Gastroesophageal sphincter (tissue), 4 donors: ENCODE measurements around the gene CCL15. TPM values are rescaled to one million over a fixed set of nuclear protein-coding genes. Genes with fewer than 3 reads are reported as not detected.

Experiments used
- ATAC-seq: fragments of 150-250 bp; one replicate; pipeline ENCODE4 v1.9.1; 2016; ENCODE audit warnings: mild to moderate bottlenecking, moderate library complexity
- H3K27ac ChIP-seq, 4 donors: fragments of 200-600 bp; sonication (generic) in 3 of 4; 1 replicate in 3 of 4; 2 replicates in 1 of 4; pipeline ENCODE4 v1.5.1; 2016 to 2019
- H3K27me3 ChIP-seq: fragments of 200-600 bp; sonication (generic); one replicate; pipeline ENCODE4 v1.5.1; 2019
- H3K36me3 ChIP-seq, 2 donors: fragments of 200-600 bp; sonication (generic); one replicate each; pipeline ENCODE4 v1.5.1; 2019; ENCODE audit warnings: control low read depth in 1 of 2
- H3K4me1 ChIP-seq, 3 donors: fragments of 200-600 bp; sonication (generic); 1 replicate in 2 of 3; 2 replicates in 1 of 3; pipeline ENCODE4 v1.5.1; 2016 to 2019; ENCODE audit warnings: control low read depth in 2 of 3
- H3K4me3 ChIP-seq, 2 donors: fragments of 200-600 bp; sonication (generic); one replicate each; pipeline ENCODE4 v1.5.1; 2019; ENCODE audit warnings: mild to moderate bottlenecking in 1 of 2, moderate library complexity in 1 of 2
- H3K9me3 ChIP-seq, 3 donors: fragments of 200-600 bp; sonication (generic); one replicate each; pipeline ENCODE4 v1.5.1; 2017 to 2019; ENCODE audit warnings: control low read depth in 2 of 3
- EP300 ChIP-seq: sonication (generic); formaldehyde crosslinking; IDR thresholded peaks from one replicate; pipeline ENCODE4 v1.6.1; 2017; ENCODE audit warnings: antibody characterized with exemption, mild to moderate bottlenecking
- POLR2A ChIP-seq, 2 donors: fragments of 450-650 bp; IDR thresholded peaks; one replicate each; pipeline ENCODE4 v1.6.1; 2017; ENCODE audit warnings: antibody characterized with exemption in 2 of 2, mild to moderate bottlenecking in 2 of 2, moderate library complexity in 1 of 2
- POLR2AphosphoS5 ChIP-seq: sonication (generic); formaldehyde crosslinking; IDR thresholded peaks from one replicate; pipeline ENCODE4 v1.6.1; 2017; ENCODE audit warnings: antibody characterized with exemption
- WGBS, 2 donors: methylation state at CpG; one replicate each; pipeline ENCODE4 v1.1.5; 2018; ENCODE audit warnings: low coverage in 1 of 2; 5-methylcytosine and 5-hydroxymethylcytosine counted together
- total RNA-seq, 4 donors: library from RNA; depleted of rRNA; stranded (reverse); fragments of >200 nt; gene quantifications; one replicate each; pipeline ENCODE4 v1.1.0, GENCODE V29; 2016
- TF ChIP-seq, protein P1 (sequence below), 4 experiments: fragments of 200-600 bp in 2 of 4; fragments of 450-650 bp in 2 of 4; sonication (generic) in 1 of 4; IDR thresholded peaks; one replicate each; pipeline ENCODE4 v1.5.1; 2017 to 2019; ENCODE audit warnings: antibody characterized with exemption in 4 of 4, mild to moderate bottlenecking in 2 of 4, moderate library complexity in 2 of 4

The CCL15 gene
- total RNA-seq, 4 donors from 2014 or later, result not detected

DNA sequence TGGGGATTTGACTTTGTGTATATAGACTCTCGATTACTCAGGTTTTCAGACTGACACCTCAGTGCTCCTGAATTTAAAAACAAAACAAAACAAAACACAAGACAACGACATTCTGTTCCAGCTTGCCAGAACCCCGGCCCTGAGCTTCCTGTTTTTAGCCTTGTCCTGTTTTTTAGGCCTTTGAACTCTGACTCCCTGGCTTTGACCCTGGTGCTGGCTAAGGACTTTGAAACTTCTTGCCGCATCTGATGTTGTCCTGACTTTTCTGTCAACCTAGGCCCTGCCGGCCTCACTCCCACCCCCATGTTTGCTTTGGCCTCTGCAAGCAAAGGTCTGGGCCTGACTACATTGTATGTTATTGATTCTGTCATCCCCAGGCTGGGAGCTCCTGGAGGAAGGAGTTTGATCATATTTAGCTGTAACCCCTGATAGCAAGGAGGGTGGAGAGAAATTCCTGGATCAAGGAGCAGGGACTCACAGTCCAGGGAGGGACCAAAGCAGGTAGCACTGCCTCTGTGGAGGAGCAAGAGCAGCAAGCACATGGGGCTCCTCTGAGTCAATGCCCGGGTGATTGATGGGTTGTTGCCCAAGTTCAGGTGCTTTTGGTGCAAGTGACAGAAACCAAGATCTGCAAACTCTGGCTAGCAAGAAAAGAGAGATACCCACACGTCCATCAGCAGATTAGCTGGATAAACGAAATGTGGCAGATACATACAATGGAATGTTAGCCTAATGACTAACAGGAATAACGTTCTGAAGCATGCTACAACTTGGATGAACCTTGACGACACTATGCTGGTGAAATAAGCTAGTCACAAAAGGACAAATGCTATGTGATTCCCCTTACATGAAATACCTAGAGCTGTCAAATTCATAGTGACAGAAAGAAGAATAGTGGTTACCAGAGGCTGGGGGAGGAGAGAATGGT lies 27.8 kb downstream of the CCL15 start:
- peaks cover 0 to 12% (median 0%) of the 10 kb centered on the region in 3 donors for H3K4me1 ChIP-seq
- TF ChIP-seq, protein P1, sequence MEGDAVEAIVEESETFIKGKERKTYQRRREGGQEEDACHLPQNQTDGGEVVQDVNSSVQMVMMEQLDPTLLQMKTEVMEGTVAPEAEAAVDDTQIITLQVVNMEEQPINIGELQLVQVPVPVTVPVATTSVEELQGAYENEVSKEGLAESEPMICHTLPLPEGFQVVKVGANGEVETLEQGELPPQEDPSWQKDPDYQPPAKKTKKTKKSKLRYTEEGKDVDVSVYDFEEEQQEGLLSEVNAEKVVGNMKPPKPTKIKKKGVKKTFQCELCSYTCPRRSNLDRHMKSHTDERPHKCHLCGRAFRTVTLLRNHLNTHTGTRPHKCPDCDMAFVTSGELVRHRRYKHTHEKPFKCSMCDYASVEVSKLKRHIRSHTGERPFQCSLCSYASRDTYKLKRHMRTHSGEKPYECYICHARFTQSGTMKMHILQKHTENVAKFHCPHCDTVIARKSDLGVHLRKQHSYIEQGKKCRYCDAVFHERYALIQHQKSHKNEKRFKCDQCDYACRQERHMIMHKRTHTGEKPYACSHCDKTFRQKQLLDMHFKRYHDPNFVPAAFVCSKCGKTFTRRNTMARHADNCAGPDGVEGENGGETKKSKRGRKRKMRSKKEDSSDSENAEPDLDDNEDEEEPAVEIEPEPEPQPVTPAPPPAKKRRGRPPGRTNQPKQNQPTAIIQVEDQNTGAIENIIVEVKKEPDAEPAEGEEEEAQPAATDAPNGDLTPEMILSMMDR (IDR thresholded peaks at IDR 0.05), result no peak
- no peak for TF ChIP-seq POLR2A (IDR thresholded peaks at IDR 0.05)
- no peak for TF ChIP-seq EP300
- TF ChIP-seq POLR2AphosphoS5, result no peak
- peaks cover 17% of the 10 kb centered on the region for H3K27me3 ChIP-seq
- ATAC-seq, result no peak
- H3K9me3 ChIP-seq, result no peaks in the 10 kb centered on the region
- no peak overlapping the region for H3K4me3 ChIP-seq
- 42 to 44% methylated on average over 7 to 9 of the region's 10 CpGs for WGBS, 2 donors
- peak overlapping the region in 1 of 4 donors; percentile 42 for H3K27ac ChIP-seq
- no peaks in the 10 kb centered on the region for H3K36me3 ChIP-seq

DNA sequence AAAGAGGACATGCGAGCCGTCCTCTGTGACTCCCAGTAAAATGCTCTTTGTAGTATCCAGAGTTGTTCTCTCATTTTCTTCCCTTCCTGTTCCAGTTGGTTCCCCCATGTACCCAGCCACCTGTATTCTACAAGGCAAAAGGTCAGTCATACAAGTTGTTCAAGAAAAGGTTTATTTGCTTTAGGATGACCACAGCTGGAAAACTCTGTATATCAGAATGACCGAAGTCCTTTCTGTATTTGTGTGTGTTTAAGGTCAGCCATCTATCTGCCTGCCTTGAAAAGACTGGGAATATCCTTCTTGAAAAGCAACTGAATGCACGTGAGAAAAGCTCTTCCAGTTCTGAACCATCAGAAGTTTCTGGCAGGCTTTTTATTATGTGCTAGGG lies 28.4 kb downstream of the CCL15 start:
- Histone ChIP-seq H3K36me3 (no peaks in the 10 kb centered on the region), H3K4me3 (no peak overlapping the region), H3K9me3 (no peaks in the 10 kb centered on the region), H3K27me3 (peaks cover 13% of the 10 kb centered on the region), H3K27ac (peak overlapping the region in 1 of 4 donors; percentile 18), H3K4me1 (peaks cover 0 to 12% (median 0%) of the 10 kb centered on the region in 3 donors)
- TF ChIP-seq POLR2AphosphoS5, result no peak
- TF ChIP-seq EP300, result no peak
- TF ChIP-seq, protein P1 (IDR thresholded peaks at IDR 0.05), result no peak
- TF ChIP-seq POLR2A (IDR thresholded peaks at IDR 0.05), result no peak
- 58 to 59% methylated on average over 4 of the region's 4 CpGs for WGBS, 2 donors
- ATAC-seq, result no peak

DNA sequence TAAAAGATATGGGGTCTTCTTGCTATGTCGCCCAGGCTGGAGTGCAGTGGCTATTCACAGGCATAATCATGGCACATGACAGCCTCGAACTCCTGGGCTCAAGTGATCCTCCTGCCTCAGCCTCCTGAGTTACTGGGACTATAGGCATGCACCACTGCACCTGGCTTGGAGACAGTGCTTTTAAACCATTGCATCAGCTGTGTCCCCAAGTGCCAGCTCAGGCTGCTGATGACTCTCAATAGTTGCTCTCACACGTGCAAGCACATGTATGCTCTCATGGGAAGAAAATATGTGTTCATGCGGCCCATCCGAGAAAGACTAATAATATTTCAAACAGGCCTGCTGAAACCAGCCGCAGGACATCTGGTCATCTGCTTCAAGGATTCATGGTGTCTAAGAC lies 28.8 kb downstream of the CCL15 start:
- no peak for ATAC-seq
- peak overlapping the region in 1 of 4 donors; percentile 18 for H3K27ac ChIP-seq
- 62 to 96% methylated on average over 3 to 5 of the region's 6 CpGs for WGBS, 2 donors
- no peak for TF ChIP-seq EP300
- TF ChIP-seq POLR2A (IDR thresholded peaks at IDR 0.05), result no peak
- TF ChIP-seq, protein P1 (IDR thresholded peaks at IDR 0.05), result no peak
- TF ChIP-seq POLR2AphosphoS5, result no peak
- no peaks in the 10 kb centered on the region for H3K9me3 ChIP-seq
- H3K4me1 ChIP-seq, result peaks cover 0 to 12% (median 0%) of the 10 kb centered on the region in 3 donors
- H3K4me3 ChIP-seq, result no peak overlapping the region
- no peaks in the 10 kb centered on the region for H3K36me3 ChIP-seq
- peaks cover 9% of the 10 kb centered on the region for H3K27me3 ChIP-seq

DNA sequence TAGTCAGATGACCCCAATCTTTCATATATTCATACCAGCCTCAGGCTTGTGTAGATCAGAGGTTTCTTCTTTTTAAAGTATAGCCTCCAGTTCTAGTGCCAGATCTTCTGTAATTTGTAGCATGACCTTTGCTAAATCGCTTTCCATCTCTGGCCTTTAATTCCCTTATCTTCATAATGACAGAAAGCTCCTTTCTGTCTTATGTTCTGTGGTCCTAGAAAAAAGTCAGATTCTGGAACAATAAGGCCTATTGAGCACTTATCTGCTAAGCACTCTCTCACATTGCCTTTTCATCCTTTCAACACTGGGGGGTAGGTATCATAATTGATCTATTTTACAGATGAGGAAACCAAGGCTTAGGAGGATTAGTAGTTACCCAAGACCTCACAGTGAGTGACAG lies 29.3 kb downstream of the CCL15 start:
- Histone ChIP-seq H3K27me3 (peaks cover 4% of the 10 kb centered on the region), H3K36me3 (no peaks in the 10 kb centered on the region), H3K4me1 (peaks cover 0 to 12% (median 0%) of the 10 kb centered on the region in 3 donors), H3K27ac (no peak overlapping the region), H3K9me3 (no peaks in the 10 kb centered on the region), H3K4me3 (no peak overlapping the region)
- WGBS, 2 donors, result 69 to 89% methylated on average over 1 of the region's 1 CpG
- ATAC-seq, result no peak
- TF ChIP-seq EP300, result no peak
- TF ChIP-seq, protein P1 (IDR thresholded peaks at IDR 0.05), result no peak
- TF ChIP-seq POLR2AphosphoS5, result no peak
- TF ChIP-seq POLR2A (IDR thresholded peaks at IDR 0.05), result no peak
